Glomerular endothelial cell (primary cell): ENCODE data around the gene RBM44. TPM values are rescaled to one million over a fixed set of nuclear protein-coding genes. Genes with fewer than 3 reads are reported as not detected.
"Not testable (repeated sequence)": the region's sequence is repeated elsewhere in the genome, so short reads cannot be mapped to it uniquely, and the experiment has no call there.

Experiments
- DNase-seq: peaks from one replicate; pipeline ENCODE4 v3.0.0-alpha.2; 2011; ENCODE audit warnings: low read depth, low spot score; ENCODE audit errors: extremely low read depth
- total RNA-seq: library from RNA; depleted of rRNA; stranded (reverse); fragments of >200 nt; gene quantifications from 2 replicates; pipeline ENCODE4 v1.2.3, GENCODE V29; 2015

Gene RBM44, protein sequence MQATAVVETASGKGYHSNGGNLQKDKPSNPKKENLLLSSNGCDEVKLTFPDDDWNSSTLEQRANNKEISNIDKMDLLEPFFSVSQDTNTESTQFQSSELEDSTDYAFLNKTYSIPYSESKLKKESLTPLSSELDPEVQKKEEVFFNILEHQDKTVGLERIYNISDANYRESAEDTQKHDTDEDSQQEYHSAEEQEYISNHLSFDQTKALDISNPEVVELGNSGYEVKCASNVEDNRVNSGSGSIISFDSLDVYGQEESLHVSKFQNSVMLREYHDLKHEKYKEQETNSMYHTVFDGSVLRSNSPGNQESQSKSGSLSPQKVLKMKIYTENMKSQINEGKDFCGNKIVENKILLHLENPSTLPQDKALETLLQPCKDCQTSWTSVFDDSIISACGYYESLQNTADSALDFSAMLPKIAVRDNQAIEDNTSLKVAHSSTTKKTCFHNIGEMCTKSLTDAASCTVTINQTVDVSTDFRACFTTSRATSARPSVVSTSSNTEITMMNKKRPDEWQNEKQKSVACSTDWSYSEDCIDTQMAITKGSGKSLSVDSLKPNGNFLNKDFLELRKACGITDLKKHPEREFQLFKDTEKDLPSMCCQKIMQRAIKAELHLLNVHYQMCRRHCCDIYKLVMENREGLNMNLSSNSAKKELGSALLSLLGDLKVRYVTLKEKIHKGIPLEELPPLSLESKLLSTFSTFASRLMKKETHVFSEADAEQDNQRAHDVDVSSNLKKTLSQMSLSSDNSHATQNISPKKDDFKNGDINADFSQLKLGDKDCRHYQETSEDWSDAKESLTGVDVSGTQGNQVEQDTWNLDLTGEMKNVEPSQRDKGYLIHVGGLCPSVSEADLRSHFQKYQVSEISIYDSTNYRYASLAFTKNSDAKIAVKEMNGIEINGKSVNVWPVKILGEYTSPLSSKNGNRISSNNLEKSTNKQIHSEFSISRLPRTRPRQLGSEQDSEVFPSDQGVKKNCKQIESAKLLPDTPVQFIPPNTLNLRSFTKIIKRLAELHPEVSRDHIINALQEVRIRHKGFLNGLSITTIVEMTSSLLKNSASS
- total RNA-seq, result 0.05 and 0.18 TPM in 2 replicates

DNA sequence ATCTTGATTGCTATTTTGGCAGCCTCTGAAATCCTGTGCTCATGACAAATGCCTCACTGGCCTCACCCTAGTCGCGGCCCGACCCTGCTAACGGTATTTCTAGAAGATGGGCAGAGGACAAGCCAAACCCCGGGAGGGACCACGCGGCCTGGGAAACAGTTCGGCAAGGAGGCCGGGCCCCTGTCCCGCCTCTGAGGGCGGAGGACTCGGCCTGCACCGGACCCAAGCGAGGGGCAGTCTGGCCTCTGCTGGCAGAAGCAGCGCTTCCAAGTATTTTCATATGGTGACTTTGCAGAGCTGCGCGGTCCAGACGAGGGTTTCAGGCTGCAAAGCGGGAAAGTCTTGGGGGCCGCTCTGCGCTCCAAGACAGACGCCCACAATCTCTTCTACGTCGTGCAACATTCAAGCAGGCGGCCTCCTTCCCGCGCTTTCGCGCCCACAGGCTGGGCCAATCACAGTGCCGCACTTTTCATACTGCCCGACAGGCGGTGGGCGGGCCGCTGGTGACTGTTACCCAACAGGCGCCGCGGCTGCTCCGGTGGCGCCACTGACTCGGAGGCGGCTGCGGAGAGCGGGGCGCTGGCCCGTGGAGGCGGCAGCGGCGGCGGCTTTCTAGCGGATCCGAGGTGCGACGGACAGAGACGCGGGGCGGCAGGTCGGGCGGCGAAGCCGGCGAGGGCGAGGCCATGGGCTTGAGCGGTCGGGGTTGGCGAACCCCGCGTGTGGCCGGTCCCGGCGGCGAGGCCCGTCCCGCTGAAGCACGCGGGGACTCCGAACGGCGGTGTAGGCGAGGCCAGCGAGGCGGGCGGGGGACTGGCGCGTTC lies at the start of gene RBM44:
Gene RBM44, plus strand, starts transcription at position 544 of the 824 bp plus-strand sequence. CDS start 14,831 bp downstream, outside the sequence.
- DNase-seq, result no peak

DNA sequence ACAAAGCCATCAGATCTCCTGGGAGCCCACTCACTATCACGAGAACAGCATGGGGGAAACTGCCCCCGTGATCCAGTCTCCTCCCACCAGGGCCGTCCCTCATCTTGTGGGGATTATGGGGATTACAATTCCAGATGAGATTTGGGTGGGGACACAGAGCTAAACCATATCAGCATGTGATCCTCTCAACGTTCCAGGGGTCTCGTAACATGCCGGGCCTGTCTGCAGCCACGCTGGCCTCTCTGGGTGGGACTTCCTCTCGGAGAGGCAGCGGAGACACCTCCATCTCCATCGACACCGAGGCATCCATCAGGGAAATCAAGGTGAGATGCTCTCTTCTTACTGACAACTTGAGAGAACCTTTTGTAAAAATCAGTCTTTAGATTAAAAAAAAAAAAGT lies 49.6 kb upstream of the RBM44 start:
- no peak for DNase-seq

DNA sequence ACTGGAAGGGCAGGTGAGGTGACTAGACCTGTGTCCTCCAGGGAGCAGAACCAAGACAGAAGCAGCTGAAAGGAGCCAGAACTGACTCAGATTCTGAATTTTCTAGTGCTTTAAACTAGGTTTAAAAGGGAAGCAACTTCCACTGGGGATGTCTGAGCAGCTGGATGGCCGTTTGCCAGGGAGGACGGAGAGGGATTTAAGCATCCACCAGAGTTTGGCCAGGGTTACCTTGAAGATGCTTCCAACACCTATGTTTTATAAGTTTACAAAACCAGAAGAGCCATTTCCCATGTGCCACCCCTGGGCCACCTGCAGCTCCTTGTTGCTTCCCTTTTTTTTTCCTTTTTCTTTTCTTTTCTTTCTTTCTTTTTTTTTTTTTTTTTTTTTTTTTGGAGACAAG lies 48.6 kb upstream of the RBM44 start:
- no peak for DNase-seq

DNA sequence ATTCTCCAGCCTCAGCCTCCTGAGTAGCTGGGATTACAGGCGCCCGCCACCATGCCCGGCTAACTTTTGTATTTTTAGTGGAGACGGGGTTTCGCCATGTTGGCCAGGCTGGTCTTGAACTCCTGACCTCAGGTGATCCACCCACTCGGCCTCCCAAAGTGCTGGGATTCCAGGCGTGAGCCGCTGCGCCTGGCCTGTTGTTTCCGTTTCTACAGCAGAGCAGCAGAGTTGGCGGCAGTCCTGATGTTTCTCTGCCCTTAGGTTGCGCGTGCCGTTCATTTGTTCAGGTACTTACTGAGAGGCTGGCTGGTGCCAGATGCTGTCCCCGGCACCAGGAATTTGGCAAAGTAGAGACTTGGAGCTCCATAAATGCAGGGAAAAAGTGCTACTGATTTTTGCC lies 48.1 kb upstream of the RBM44 start:
- DNase-seq, result not testable (repeated sequence)

DNA sequence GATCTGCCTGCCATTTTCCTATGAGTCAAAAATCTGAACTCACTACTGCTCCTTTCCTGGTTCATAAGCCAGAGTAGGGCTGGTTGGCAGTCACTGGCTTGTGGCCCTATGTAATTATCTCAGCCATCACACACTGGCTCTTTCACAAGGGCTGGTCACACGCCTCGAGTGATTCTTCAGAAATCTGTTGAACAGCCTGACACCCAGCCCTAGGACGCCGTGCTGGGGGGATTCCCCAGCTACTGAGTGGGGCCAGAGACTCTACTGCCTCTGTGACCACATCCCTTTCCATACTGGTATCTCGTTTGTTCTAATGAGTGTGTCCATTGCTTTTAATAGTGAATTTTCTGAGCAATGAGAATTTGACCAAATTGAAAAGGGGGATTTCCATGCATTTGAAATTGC lies 45.8 kb upstream of the RBM44 start:
- no peak for DNase-seq

DNA sequence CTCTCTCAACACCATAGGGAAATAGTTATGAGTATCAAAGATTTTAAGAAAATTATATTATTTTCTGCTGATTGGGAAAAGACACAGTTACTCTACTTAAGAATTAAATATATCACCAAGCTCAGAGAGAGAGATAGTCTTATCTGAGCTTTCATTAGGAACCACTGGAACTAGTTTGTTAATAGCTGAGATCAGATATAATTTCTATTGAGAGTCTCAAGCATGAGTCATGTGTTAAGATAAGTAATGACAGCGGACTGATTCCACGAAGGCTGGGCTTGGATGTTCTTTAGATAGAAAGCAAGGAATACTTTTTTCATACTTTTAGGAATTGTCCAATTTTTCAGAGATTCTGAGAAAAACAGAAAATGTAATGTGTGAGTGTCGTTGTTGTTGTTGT lies 44.4 kb upstream of the RBM44 start:
- DNase-seq, result no peak

DNA sequence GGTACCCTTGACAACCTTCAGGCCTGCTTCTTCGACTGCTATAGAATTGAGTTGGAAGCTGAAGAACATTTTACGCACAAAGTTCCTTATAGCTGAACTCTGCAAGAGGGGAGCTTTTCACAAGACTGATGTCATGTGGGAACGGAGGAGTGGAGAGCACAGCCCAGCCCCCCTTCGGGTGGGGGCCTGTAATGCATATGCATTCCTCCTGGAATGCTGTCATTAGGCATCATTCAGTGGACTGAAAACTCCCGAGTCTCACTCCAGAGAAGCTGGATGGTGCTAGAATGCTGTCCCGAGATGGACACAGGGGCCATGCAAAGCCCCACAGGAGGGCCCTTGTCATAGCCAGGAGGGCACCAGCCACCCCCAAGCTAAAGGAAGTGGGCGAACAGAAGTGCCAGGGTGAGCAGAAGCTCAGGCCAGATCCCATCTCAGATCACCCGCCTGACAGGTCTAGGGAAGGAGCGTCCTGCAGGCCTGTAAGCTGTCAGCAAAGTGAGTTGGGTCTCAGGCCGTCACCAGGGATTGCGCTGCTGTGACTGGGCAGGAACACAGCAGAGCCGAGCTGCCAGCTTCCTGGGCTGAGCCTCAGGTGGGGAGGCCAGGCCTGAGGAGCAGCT lies 43.8 kb upstream of the RBM44 start:
- DNase-seq, result no peak

DNA sequence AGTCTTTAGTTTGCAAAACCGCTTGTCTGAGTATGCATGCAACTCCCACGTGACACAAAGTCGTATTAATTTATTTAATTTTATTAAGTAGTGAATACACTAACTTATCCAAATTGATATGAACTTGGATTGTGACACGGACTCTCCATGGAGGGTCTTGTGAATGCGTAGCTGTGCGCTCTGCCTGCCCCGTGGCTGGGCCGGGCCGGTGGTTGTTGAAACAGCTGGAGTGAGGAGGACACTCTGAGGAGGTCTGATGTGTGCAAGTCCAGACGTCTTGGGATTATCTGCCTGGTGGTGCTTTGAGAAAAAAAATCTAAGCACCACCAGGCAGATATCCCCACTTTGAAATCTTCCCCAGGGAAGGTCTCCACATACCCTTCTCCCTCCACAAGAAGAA lies 41.0 kb upstream of the RBM44 start:
- DNase-seq, result no peak

DNA sequence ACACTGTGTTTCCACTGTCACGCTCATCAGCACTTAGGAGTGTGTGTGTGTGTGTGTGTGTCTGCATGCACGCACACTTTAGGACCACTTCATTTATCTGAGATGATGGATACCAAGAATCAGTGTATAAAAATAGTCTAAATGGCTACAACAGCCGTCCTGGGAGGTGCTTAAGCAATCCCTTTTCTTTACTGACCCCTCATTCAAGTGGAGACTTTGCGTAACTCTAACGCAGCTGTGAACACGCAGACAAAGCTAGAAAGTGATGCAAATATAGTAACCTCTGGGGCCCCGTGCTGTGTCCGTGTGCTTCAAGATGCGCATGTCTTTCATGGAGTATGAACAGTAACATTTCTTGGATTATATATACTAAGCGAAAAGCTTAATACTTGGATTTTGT lies 40.4 kb upstream of the RBM44 start:
- no peak for DNase-seq

DNA sequence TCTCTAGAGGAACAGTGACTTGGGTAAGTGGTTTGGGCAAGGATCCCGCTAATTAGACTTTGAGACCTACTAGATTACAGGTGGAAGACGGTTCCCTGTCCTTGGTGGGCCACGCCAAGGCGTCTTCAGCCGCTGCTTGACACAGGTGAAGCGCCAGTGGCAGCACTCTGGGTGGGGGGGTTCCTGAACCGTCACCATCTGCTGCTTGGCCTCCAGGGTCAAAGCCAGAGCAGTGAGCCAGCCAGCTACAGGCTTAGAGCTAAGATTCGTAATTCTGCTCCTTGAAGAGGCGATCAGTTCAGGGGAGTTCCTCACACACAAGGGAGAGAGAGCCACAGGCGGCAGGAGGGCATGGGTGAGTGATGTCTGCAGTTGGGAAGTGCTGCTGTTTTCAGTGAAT lies 39.4 kb upstream of the RBM44 start:
- DNase-seq, result no peak

DNA sequence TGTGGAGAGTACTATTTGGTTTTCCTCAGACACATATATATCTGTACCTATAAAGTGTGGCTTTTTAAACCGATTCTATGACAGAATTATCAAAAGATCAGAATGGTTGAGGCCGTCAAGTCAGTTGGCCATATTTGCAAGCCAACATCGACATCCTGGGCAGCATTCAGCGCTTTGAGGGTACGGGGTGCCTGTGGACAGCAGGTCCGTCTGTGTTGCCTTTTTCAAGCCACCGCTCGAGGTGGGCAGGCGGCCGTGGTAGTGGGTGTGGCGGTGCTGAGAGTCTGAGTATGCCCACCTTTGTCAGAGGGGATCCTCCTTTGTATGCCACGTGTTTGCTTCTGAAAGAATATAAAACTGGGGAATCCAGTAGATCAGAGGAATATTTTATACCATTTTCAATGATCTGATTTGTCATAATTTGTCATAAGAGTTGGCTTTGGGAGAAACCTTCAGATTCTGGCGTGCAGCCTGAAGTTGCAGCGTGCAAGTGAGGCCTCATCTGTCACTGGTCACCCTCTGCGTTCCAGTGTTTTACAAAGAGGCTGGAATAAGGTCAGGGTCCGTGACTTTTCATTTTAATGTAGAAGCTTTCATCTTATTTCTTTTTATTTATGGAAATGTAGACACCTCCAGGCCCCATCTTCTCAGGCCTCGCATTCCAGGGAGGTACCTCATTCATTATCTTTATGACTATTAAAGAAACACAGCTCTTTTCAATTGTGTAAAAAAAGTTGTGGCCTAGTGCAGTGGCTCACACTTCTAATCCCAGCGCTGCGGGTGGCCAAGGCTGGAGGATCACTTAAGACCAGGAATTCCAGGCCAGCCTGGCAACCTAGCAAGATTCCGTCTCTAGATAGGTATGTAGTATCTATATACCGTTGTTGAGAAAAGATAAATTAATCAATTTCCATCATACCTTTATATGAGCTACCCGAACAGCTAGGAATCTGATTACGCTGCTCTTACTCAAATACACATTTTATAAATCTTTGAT lies 37.8 kb upstream of the RBM44 start:
- DNase-seq, result no peak

DNA sequence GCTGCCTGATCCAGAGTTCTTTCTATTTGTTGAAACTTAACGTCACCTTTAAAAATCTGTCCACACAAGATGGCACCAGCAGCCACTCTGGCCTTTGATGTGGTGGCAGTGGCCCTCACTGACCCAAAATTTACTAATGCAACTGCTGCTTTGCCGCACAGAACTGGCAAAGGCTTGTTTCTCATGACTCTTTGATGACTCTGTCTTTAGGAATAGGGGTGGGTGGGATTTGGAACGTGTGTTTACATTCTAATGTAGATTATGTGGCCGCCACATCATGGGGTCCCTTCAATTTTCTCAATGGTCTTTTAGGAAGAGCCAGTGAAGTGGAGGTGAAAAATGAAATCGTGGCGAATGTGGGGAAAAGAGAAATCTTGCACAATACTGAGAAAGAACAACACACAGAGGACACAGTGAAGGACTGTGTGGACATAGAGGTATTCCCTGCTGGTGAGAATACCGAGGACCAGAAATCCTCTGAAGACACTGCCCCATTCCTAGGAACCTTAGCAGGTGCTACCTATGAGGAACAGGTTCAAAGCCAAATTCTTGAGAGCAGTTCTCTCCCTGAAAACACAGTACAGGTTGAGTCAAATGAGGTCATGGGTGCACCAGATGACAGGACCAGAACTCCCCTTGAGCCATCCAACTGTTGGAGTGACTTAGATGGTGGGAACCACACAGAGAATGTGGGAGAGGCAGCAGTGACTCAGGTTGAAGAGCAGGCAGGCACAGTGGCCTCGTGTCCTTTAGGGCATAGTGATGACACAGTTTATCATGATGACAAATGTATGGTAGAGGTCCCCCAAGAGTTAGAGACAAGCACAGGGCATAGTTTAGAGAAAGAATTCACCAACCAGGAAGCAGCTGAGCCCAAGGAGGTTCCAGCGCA lies 36.0 kb upstream of the RBM44 start:
- not testable (repeated sequence) for DNase-seq

DNA sequence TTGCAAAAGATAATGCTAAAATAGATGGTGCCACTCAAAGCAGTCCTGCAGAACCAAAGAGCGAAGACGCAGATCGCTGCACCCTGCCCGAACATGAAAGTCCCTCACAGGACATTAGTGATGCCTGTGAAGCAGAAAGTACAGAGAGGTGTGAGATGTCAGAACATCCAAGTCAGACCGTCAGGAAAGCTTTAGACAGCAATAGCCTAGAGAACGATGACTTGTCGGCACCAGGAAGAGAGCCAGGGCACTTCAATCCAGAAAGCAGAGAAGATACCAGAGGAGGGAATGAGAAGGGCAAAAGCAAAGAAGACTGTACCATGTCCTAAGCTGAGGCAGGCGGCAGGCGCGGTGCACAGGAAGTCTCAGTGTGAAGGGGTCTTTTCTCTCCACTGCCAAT lies 34.8 kb upstream of the RBM44 start:
- DNase-seq, result no peak

DNA sequence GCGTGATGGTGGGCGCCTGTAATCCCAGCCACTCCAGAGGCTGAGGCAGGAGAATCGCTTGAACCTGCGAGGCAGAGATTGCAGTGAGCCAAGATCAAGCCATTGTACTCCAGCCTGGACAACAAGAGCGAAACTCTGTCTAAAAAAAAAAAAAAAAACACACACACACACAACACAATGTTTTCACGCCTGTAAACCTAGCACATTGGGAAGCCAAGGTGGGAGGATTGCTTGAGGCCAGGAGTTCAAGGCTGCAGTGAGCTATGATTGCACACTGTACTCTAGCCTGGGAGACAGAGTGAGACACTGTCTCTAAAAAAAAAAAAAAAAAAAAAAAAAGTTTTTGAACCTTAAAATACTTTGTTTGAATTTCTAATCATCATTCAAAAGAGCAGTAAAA lies 33.5 kb upstream of the RBM44 start:
- DNase-seq, result not testable (repeated sequence)

DNA sequence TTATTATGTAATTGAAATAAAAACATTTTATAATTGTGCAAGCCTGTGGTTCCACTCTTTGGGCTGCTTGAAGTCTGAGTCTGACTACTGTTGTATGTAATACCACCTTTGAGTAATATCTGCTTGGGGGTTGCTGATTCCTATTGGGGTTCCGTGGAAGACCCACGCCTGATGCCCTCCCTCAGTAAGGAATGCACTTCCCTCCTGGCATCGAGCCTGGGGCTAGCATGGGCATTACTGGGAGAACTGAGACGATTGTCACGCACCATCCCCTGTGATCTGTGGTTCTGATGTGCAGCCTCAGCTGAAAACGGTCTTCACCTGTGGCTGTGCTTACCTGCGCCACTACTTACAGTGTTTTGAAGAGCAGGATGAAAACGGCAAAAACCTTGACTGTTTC lies 32.7 kb upstream of the RBM44 start:
- DNase-seq, result no peak

DNA sequence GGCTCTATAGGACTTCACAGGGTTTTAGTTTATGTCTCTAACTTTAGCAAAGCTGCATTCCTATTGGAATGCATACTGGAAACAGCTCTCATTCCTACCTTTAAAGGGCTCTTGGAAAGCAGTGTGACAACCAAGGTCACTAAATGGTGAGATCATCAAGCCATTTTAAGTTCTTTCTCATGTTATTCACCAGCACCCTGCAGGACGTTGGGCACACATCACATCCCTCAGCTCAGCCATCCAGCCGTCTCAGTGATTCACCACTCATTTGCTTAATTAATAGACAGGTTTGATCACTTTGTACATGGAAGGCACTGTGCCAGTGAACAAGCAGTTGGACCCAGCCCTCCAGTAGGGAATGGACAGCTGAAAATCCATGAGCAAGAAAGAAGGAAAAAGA lies 32.2 kb upstream of the RBM44 start:
- no peak for DNase-seq

DNA sequence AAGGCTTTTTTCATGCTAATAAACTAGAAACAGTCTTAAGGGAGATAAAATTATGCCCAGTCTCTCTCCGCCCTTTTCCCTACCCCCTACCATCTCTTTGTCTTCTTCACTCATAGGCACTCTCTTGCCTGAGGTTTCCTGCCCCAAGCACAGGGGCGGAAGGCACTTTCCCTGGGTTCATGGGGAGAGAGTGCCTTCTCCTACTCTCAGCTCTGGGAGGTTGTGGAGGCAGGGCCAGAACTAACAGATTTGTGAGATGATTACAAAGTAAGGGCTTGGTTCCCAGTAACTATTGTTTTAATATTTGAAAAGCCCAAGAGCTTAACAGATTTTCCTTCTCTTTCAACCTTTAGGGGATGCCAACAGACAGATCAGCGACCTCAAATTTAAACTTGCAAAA lies 26.1 kb upstream of the RBM44 start:
- DNase-seq, result no peak

DNA sequence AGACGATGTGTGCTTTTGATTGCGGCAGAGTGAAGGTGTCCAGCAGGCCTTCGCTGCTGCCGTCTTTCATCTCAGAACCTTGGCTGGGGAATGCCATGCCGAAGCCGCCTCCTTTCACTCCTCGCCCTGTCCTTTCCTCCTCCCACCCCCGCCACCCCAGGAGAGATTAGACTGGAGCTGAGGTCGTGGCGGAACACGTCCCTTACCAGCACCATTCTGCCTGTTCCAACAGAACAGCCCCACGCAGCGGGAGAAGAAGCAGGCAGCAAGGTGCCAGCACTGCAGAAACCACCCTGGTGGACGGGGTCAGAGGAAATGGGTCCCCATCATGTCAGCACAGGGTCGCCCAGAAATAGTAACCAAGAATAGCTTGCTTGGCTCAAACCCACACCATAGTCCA lies 24.8 kb upstream of the RBM44 start:
- DNase-seq, result no peak
